ENCODE results near the gene RBBP7.

Gene RBBP7

DNA sequence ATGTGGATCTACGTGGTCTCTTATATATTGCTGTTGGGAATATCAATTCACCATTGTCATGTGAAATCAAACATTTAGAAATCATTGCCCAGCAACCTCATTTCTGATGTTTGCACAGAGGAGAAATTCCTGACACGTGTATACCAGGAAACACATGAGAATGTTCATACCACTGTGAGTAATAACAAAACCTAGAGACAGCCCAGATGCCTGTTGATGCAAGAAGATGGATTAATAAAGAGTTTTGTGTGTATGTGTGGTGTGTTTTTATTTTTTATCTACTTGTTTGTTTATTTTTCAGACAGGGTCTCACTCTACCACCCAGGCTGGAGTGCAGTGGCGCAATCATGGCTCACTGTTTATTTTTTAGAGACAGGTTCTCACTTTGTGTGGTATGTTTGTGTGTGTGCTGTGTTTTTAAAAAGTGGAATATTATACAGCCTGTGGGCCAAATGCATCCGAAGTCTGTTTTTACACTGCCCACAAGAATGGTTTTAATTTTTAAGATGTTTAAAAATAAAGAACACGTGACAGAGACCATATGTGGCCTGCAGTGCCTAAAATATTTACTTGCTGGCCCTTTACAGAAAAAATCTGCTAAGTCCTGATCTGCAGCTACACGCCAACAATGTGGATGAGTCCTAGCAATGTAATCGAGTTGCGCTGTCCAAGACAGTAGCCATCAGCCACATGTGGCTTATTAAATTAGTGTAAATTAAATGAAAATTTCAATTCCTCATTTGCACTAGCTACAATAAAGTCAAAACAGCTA lies 44.7 kb downstream of the RBBP7 start:
- DNase-seq = no peak

DNA sequence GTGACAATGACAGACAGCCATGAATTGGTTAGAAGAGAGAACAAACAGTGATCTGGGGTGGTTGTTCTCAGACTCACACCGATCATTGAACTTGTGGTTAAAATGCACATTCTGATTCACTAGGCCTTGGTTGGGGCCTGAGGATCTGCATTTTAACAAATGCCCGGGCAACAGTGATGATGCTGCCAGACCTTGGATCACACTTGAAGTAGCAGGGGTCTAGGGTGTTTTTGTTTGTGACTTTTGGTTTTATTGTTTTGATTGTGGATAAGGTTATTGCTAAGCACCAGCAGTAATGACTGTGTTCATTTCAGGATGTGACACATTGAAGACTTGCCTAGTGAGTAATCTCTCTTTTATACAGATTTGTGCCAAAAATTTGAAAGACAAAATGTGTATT lies 47.4 kb downstream of the RBBP7 start:
- DNase-seq = no peak

DNA sequence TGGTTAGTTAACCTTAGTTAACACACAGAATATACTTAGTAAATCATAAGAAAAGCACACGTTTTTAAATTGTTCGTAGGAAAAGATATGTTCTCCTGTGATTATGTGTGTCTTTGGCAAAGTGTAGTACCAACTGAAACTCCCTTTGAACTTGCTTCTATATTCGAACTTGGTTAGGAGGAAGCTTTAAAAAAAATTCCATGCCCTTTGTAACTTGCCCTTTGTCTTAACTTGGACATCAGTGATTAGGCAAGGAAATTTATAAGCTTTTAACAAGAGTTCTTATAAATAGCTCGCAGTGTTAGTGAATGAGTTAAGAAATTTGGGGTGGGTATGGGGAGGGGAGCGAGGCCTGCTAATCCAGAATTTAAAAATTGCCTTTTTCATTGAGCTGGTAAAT lies 50.5 kb downstream of the RBBP7 start:
- no peak for DNase-seq

DNA sequence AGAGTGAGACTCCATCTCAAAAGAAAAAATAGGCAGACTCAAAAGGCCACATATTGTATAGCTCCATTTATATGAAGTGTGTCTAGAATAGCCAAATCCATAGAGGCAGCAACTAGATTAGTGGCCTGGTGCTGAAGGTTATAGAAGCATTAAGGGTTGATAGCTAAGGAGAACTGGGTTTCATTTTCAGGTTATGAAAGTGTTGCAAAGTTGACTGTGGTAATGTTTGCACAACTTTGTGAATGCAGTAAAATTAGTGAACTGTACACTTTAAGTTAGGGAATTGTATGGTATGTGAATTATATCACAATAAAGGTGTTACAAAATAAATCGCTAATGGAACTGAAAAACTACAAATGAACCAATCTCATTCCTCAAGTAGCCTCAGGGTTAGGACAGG lies 55.6 kb downstream of the RBBP7 start:
- peak in 1 of 3 donors; percentile 3 for DNase-seq

DNA sequence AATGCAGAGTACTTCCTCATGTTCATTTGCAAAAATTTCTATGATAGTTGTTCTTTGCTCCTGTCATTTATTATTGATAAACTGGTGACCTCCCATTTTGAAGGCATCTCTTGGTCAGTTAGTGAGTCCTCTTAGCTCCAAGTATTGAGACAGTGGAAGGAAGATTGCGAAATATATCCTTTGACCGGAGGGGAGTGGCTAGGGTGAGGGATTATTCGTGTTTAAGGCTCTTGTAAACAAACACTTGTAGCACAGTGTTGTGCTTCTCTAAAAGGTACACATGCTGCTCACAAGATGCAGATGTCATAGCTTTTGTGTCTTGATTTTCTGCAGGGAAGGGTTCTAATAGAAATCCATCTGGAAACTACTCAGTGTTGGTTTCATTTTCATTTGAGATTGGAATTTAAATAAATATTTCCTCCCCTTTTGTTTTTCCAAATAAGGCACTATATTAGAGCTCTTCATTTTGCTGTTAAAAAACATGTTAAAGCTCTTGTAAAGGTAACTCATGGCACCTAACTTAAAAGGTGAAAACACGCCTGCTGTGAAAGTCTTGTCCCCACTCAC lies 62.1 kb downstream of the RBBP7 start:
- peak; percentile 46 to 57 (median 56) for DNase-seq

DNA sequence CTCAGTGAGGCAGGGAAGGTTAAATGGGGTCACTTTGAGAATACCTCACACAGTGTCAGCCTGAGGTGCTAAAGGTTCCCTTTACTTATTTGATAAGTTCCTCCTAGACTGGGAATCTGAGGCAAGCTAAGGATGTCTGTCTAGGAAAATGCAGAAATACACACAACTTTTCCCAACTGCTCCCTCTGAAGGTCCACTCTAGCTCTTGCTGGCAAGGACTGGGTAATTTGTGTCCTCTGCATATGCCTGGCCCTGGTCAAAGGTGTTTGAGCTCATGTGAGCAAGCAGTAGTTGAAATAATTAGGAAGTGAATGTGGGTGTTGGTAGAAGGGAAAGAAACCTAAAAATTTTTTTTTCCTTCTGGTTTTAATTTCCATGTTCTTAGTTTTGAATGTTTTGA lies 62.6 kb downstream of the RBBP7 start:
- peak in 1 of 3 donors; percentile 24 for DNase-seq

DNA sequence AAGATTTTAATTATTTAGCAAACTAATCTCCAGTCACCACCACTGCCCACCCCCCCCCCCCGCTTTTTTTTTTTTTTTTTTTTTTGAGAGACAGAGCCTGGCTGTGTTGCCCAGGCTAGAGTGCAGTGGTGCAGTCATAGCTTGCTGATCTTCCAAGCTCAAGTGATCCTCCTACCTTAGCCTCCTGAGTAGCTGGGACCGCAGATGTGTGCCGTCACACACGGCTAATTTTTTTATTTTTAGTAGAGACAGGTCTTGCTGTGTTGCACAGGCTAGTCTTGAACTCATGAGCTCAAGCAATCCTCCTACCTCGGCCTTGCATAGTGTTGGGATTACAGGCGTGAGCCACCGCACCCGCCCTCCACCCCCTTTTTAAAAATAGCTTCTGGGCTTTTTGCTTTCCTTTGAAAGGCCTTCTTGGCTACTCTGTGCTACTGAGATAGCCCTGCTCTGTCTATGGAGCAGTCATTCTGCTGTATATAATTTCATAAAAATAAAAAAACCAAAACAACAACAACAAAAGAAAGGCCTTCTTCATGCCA lies 65.2 kb downstream of the RBBP7 start:
- no peak for DNase-seq

DNA sequence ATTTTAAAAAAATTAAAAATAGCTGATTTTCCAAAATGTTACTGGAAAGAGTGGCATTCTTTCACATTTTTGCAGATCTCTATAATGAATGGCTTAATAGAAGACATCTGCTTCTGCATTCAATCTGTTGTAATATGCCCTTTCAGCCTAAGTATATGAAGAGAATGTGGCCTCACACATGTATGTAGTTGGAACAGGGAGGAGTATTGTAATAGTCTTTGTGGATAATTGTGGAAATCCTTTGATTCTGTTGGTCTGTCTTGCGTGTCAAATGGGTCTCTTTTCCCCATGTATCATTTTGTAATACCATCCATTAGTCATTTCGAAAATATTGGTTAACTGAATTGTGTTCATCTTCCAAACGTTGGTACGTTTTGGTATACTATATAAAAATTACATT lies 72.3 kb downstream of the RBBP7 start:
- no peak for DNase-seq

DNA sequence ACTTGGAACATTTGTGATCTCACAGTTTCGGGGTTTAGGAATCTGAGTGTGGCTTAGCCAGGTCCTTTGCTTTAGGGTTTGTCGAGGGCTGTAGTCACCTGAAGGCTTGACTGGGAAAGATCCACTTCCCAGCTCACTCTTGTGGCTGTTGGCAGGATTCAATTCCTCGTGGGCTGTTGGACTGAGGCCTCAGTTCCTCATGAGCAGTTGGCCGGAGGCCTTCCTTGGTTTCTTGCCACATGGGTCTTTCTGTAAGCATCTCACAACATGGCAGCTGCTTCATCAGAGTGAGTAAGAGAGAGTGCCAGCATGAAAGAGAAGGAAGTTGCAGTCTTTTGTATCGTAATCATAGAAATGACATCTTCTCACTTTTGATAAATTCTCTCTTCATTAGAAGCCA lies 72.8 kb downstream of the RBBP7 start:
- DNase-seq = peak; percentile 15 to 34 (median 17)

DNA sequence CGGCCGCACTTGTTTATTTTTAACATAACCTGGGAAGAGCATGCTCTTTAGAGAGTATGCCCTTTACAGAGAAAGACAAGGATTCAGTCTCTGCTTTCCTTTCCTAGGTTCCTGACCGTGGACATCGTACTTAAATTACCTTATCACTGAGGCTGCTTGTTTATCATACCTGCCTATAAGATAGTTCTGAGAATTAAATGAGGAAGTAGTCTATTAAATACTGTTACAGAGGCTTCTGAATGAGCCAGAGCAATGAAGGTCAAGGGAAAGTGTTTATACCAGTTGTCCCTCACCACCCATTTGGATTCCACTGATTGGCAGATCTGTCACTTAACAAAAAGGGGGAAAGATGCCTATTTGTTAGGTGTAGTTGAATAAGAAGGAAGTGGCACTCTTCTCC lies 73.9 kb downstream of the RBBP7 start:
- DNase-seq = no peak

Measured in suppressor macrophage treated with lipopolysaccharide for 1 hour (primary cell).